Activated CD4-positive, CD25-positive, alpha-beta regulatory T cell treated with anti-CD3 and anti-CD28 coated beads, Interleukin-2, amount 50 U/mL, for 16 hours (primary cell): ENCODE measurements around the gene DNAJC4.

Source experiments
- DNase-seq: peaks from one replicate; pipeline ENCODE4 v3.0.0-alpha.2; 2020; ENCODE audit warnings: low read depth, low spot score

DNAJC4 gene

DNA sequence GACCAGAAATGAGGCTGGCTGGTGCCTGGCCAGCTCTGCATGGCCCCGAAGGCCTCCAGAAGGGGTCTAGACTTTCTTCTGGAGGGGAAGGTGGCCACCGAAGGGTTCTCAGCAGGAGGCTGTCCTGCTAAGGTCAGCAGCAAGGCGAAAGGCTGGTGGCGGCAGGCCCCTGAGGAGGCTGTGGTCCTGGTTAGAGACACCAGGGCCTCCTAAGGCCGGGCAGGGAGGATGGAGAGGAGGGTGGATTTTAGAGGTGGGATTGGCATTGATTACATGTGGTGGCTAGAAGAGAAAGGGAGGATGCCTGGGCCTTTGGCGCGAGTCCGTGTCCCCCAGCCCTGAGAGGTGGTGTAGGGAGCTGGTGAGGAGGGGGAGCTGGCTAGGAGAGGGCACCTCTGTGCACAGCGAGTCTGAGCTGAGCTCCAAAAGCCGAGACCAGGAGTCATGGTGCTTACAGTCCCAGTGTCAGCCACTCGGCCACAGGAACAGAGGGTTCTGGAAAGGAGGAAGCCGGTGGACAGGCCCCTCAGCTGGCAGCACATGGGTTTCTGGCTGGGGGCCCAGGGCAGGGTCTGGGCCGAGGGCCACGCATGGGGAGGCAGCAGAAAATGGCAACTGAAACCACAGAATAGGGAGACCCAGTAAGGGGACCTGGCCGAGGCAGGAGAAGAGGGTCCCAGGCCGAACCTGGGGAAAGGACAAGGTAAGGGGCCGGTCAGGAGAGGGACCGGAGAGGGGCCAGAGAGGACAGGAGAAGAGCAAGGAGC, 21.4 kb upstream of the DNAJC4 start:
- no peak for DNase-seq

DNA sequence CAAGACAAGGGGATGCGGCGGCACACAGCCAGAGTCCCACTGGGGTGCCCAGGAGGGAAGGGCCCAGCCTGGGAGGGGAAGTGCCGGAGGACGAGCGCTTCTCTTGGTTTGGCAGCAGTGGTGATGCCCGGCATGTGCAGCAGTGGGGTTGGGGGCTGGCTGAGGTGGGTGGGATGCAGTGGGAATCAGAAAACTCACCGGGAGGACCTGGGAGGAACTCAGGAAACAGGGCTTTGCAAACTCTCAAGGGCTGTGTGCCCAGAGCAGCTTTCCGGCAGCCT, 20.8 kb upstream of the DNAJC4 start:
- DNase-seq: no peak

DNA sequence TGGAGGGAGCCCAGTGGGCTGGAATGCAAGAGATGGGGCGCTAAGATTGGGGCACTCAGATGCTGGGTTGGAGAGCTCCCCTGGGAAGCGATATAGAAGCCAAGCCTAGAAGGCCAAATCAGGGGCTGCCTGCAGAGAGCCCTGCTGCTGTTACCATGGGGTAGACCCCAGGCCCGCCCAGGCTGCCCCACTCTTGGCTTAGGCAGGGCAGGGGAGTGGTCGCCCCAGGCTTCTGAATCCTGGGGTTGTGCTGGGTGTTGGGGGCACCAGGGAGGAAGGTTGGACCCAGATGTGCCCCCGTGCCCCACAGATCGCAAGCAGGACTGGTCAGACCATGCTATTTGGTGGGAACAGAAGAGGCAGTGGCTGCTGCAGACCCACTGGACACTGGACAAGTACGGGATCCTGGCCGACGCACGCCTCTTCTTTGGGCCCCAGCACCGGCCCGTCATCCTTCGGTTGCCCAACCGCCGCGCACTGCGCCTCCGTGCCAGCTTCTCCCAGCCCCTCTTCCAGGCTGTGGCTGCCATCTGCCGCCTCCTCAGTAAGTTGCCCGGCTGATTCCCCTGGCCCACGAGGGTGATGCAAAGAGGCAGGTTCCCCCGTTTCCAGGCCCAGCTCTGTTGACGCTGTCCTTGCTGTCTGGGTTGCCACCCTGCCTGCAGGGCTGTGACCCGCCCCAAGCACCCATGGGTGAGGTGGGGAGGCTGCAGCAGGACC, 19.9 kb upstream of the DNAJC4 start:
- DNase-seq: no peak

DNA sequence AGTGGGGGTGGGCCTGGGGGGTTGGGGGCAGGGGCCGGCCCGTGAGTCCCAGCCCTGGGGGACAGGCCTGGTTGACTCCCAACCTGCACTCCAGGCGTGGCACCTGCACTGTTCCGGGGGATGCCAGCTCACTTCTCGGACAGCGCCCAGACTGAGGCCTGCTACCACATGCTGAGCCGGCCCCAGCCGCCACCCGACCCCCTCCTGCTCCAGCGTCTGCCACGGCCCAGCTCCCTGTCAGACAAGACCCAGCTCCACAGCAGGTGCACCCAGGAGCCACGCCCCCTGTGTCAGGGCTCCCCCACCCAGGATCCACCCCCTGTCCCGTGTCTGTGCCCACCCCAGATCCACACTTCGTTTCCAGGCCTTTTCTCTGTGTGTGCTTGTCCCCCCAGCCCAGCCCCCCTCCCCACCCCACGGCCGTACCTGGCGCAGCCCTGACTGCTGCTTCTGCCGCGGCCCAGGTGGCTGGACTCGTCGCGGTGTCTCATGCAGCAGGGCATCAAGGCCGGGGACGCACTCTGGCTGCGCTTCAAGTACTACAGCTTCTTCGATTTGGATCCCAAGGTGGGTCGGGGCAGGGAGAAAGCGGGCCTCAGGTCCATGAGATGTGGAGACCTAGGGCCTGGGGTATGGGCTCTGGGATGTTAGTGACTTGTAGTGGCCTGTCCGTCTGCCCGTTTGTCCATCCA, 19.0 kb upstream of the DNAJC4 start:
- no peak for DNase-seq

DNA sequence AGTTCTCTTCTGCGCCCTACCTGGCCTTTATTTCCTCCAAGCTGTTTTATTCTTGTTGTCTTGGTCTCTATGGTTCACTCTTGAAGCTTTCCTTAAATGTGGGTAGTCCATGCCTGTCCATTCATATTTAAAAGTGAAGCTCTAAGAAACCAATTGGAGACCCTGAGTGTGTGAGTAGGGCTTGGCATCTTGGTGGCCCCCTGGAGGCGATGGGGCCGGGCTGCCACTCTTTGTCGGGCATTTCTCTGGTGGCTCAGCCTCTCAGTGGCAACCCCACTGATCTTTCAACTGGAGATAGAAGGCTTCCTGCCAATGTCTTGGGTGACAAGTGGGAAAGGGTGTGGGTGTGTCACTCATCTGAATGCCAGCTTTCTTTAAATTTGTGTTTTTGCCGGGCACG, 13.5 kb upstream of the DNAJC4 start:
- no peak for DNase-seq

DNA sequence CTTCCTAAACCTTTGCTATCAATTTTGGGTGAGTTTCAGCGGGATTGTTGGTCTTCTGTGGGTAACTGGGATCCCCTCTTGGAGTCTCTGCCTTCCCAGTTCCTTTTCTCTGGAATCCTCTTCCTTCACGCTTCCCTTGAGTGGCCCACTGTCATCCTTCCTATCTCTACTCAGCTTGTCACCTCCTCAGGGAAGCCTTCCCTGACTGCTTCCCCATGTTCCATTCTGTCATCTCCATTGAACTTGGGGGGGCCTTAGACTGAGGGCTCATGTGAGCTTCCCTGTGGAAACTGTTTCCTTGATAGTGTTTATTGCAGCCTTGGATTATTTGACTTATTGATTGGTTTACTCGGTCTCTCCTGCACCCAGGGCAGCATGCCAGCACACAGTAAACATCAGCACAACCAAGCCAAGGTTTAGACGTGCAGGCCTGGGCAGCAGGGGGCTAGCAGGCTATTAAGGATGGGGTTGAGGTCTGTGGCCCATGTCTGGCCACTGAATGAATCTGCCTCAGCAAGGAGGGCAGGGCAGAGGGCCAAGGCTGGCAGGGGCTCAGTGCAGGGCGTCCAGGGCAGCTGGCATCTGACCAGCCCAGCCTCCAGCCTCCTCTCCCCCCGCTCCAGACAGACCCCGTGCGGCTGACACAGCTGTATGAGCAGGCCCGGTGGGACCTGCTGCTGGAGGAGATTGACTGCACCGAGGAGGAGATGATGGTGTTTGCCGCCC, 11.6 kb upstream of the DNAJC4 start:
- DNase-seq: no peak

DNA sequence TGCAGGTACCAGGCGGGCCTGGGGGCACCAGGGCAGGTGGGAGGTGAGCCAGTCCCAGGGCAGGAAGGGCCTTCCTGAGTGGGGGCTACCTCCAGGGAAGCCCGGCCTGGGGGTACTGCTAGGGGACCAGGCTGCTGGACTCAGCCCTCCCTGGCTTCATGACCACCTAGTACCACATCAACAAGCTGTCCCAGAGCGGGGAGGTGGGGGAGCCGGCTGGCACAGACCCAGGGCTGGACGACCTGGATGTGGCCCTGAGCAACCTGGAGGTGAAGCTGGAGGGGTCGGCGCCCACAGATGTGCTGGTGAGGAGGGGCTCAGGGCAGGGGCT, 11.0 kb upstream of the DNAJC4 start:
- DNase-seq: no peak

DNA sequence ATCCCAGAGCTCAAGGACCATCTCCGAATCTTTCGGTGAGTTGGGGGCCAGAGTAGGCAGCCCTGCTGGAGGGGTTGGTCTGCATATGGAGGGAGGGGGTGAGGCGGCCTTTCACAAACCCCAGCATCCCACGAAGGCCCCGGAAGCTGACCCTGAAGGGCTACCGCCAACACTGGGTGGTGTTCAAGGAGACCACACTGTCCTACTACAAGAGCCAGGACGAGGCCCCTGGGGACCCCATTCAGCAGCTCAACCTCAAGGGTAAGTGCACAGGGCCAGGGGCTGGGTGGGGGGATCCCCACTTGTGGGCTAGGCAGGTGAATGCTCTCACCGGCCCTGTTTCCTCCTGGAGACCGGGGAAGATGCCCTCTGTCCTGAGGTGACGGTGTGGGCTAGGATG, 10.6 kb upstream of the DNAJC4 start:
- no peak for DNase-seq

DNA sequence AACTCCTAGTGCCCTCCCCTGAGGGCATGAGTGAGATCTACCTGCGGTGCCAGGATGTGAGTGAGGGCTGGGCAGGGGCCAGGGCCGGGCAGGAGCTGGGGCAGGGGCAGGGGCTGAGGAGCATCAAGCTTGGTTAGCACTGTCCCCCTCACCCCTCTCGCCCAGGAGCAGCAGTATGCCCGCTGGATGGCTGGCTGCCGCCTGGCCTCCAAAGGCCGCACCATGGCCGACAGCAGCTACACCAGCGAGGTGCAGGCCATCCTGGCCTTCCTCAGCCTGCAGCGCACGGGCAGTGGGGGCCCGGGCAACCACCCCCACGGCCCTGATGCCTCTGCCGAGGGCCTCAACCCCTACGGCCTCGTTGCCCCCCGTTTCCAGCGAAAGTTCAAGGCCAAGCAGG, 10.1 kb upstream of the DNAJC4 start:
- no peak for DNase-seq

DNA sequence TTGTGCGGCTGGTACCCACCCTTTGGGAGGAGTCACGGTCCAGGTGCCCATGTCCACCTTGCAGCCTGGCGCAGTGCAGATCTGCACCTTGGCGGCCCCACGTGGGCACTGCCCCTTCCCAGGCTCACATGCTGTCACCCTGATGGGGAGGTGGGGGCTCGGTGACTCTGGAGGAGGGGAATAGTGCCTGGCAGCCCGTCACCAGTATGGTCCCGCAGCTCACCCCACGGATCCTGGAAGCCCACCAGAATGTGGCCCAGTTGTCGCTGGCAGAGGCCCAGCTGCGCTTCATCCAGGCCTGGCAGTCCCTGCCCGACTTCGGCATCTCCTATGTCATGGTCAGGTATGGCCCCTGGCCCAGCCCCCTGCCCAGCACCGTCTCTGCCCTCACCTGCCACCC, 9.6 kb upstream of the DNAJC4 start:
- no peak for DNase-seq

DNA sequence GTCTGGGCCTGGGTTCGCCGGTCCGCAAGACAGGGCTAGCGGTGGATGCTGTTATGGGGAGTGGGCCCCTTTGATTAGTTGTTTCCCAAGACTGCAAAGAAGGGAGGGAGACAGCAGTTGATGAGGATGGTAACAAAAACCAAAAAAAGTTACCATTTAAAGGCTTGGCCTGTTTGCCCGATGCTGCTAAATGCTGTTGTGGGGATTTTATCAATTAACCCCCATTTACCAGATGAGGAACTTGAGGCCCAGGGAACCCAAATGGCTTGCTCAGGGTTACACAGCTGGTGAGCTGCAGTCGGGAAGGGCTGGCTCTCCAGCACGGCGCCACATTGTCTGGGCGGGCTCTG, 7.7 kb upstream of the DNAJC4 start:
- DNase-seq: no peak

DNA sequence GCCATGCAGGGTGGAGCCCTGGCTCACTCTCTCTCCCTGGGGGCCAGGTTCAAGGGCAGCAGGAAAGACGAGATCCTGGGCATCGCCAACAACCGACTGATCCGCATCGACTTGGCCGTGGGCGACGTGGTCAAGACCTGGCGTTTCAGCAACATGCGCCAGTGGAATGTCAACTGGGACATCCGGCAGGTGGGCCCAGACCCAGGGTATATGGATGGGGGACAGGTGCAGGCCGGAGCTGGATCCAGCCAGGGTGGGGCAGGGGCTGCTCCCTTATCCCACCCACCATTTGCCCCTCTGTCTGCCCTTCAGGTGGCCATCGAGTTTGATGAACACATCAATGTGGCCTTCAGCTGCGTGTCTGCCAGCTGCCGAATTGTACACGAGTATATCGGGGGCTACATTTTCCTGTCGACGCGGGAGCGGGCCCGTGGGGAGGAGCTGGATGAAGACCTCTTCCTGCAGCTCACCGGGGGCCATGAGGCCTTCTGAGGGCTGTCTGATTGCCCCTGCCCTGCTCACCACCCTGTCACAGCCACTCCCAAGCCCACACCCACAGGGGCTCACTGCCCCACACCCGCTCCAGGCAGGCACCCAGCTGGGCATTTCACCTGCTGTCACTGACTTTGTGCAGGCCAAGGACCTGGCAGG, 7.2 kb upstream of the DNAJC4 start:
- DNase-seq: no peak

DNA sequence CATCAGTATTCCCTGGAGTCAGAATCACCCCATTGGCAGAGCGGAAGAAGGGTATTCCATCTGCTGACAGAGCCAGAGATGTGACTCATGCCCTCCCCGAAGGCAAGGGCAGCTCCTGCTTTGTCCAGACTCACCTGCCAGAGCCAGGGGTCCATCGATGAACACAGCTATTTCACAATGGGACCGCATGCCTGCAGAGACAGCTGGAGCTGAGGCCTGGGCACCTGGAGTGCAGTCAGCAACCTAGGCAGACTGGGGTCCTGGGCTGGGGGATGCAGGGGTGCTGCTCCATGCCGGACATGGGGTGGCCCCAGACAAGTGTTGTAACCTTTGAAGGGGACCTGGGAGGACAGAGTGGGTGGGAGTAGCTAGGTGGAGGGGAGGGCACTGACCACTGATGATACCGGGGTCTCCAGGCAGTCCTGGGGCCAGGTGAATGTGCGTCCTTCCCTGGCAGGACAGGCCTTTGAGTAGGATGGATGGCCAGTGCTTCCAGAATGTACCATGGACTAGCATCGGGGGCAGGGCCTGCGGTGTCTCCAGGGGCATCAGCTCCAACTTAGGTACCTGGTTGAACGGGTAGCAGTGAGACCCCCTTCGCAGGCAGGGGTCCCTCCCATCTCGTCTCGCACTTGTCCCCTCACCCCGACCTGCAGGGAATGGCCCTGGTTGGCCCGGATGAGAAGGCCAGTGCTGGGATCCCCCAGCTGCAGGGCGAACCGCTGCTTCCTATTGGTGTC, 6.0 kb upstream of the DNAJC4 start:
- no peak for DNase-seq

DNA sequence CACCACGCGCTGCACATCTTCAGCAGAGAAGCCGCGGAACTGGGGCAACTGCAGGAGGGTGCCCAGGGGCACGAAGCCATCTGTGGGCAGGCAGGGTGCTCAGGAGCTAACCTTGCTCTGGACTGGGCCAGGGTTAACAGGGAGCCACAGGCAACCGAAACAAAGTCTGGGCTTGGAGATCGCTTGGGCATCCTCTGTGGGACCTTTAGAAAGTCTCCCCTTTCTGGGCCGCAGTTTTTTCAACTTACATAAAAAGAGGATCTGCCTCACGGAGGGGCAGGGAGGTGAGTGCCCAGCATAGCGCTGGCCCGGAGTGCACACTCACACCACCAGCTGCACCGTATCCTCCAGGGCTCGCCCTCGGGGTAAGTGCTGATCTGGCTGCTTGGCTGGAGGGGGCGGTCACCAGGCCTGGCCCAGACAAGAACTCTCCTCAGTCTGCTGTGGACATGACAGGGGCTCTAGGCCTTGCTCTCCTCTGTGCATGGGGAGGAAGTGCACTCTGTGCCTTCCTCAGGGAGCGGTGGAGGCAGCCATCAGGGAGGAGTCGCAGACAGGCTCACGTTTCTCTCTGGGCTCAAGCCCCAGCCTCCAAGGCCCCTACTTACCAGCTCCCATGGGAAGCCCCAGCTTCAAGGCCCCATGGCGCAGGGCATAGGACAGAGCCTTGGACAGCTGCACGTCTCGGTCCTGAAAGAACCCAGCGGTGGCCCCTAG, 5.3 kb upstream of the DNAJC4 start:
- DNase-seq: no peak

DNA sequence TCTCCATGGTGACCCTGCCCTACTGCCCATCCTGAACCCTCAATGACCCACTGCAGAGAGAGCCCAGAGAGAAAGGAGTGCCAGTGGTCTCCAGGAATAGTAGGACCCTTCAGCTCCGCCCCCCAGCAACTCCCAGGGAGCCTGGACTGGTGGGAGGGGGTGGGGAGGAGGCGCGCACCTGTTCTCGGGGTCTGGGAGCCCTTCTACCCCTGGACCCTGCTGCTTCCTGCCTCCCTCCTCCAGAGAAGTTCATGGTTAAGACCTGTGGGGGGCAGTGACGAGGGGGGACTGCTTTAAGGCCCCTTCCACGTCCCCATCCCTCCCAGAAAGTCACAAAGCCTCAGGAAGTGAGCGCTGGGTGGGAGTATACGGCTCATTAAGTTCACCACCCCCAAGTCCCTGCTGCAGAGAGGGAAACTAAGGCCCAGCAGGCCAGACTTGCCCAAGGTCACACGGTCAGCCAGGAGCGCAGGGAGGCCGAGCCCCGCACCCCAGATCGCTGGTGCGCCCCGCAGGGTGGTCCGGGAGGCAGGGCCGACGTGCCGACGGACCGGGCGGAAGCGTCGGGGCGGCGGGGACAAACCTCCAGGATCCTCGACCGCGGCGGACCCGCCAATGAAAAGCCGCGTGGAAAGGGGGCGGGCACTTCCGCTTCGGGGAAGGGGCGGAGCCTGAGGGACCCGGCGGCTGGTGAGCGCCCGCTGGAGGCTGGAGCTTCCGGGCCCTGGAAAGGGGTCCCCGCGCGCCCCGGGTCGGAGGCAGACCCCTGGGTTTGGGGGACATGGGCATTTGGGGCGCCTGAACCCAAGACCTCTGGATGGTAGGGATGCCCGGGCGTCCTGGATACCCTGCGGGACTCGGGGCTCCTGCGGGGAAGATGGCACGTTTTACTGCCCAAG, 4.5 kb upstream of the DNAJC4 start, which contains the start of the genes NUDT22 and TRPT1:
TSS of gene NUDT22 (plus strand) at position 667 of the 899 bp plus-strand sequence. CDS start 379 bp downstream, outside the sequence.
TSS of gene TRPT1 (minus strand) at position 579 of the 899 bp plus-strand sequence. CDS start at position 253, 326 bp downstream.
- peak; percentile 86 for DNase-seq

DNA sequence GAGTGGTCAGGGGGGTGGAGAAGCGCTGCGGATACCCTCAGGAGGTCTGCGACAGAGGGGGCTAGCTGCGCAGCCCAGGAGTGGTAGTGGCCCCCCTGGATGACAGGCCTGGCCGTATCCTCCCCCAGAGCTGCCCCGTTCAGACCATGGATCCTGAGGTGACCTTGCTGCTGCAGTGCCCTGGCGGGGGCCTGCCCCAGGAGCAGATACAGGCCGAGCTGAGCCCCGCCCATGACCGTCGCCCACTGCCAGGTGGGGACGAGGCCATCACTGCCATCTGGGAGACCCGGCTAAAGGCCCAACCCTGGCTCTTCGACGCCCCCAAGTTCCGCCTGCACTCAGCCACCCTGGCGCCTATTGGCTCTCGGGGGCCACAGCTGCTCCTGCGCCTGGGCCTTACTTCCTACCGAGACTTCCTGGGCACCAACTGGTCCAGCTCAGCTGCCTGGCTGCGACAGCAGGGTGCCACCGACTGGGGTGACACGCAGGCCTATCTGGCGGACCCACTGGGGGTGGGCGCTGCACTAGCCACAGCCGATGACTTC, 3.8 kb upstream of the DNAJC4 start:
- DNase-seq: no peak

DNA sequence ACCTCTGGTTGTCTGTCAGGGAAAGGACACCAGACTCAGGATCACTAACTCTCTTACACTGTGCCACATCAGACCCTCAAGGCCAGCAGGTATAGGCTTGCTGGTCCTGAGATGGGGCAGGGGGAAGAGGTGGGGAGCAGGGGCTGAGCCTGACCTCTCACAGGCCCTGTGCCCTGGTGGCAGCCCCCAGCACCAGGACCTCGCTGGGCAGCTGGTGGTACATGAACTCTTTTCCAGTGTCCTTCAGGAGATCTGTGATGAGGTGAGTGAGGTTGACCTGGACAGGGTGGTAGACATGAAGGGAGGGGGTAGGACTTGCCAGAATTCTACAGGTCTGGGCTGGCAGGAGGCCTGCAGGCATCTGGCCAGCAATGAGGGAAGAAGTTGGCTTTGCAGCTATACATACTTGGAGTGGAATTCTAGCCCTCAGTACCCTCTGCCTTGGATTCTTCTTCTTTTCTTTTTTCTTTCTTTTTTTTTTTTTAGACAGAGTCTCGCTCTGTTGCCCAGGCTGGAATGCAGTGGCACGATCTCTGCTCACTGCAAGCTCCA, 2.9 kb upstream of the DNAJC4 start:
- DNase-seq: no peak

DNA sequence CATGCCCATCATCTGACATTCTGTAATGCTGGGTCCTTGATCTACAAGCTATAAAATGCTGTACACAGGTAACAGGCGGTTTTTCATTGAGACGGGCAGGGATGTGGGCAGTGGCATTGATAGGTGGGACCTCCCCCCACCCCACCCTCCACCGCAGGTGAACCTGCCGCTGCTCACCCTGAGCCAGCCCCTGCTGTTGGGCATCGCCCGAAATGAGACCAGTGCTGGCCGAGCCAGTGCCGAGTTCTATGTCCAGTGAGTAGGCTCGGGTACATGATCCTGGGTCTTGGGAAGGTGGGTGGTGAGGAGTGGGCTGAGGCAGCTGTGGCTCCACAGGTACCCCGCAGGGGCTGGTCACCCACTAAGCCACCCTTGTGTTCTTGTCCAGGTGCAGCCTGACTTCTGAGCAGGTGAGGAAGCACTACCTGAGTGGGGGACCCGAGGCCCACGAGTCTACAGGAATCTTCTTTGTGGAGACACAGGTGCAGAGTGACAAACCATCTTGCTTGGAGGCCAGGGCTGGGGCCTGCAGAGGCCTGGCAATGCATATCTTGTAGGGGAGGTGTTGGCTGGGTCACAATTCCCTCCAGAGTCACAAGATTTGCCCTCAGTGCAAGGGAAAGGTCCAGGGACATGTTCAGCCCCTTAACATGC, 1.1 kb upstream of the DNAJC4 start:
- DNase-seq: no peak
